SKM-1 (cell line): ENCODE results near the gene PLCH1.
A peak's percentile ranks its signal among the peaks of the same experiment; 100 is the strongest.

Source experiments
- DNase-seq: peaks from one replicate; lab custom pipeline; 2025; ENCODE audit not compliant: unreplicated experiment; lab: John Stamatoyannopoulos, UW

PLCH1 gene

DNA sequence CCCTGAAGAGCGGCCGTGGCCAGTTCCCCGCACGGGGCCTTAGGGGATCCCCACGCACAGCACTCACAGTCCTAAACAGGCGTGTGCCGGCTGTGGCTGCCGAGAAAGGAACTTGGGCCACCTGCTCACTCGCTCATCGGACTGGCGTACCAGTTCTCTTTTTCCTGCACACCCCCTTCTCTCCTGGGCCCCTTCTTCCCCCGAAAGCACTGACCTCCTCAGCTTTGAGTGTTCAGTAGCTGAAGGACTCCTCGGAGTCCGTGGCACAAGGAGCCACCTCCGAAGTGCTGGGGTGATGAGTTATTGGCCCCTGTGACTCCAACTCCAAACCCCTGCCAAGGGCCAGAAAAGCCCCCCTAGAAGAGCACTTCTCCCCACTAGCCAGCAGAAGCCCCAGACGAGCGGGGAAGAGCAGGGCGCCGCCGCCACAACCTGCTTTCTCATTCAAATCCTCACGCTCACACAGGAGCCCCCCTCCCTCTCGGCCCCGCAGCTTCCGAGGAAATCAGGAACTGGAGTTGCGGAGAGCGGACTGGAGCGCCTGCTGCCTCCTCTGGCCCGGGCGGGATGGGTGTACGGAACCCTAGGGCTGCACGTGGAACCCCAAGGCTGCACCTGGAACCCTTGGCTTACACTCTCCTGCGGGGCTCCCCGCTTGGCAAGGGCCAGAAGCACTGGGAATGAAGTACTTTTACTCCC is at the start of gene PLCH1:
Gene PLCH1, minus strand, starts transcription at position 446 of the 699 bp plus-strand sequence. CDS start 40,847 bp downstream, outside the sequence.
- peak; percentile 81 for DNase-seq

DNA sequence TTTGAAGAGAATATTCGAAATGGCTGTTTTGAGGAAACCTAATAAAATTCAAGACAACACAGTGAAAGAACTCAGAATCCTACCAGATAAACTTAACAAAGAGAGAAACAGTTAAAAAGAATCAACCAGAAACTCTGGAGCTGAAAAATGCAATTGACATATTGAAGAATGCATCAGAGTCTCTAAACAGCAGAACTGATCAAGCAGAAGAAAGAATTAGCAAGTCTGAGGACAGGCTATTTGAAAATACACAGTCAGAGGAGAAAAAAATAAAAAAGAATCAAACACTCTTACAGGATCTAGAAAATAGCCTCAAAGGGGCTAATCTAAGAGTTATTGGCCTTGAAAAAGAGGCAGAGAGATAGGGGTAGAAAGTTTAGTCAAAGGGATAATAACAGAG is 47.7 kb upstream of the PLCH1 start:
- DNase-seq, result no peak

- DNase-seq, result peak; percentile 14
Measured at GRCh38 chr3:155791190-155791589, 46.3 kb upstream of the PLCH1 start.

DNA sequence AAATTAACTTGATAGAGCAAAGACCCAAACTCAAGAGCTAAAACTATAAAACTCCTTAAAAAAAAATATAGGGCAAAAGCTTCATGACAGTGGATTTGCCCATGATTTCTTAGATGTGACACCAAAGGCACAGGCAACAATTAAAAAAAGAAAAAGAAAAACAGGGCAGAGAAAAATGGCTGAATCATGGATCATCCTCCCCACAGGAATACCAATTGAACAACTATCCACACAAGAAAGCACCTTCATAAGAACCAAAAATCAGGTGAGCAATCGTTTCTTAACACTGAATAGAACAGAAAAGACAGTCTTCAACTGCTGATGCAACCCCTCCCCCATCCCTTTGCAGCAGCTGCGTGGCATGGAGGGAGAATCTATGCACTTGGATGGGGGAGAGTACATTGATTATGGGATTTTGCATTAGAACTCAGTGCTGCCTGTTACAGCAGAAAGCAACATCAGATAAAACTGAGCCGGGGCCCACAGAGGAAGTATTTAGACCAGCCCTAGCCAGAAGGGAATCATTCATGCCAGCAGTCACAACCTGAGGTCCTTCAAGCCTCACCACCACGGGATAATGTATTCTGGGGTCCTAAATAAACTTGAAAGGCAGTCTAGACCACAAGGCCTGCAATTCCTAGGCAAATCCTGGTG is 45.5 kb upstream of the PLCH1 start:
- no peak for DNase-seq

DNA sequence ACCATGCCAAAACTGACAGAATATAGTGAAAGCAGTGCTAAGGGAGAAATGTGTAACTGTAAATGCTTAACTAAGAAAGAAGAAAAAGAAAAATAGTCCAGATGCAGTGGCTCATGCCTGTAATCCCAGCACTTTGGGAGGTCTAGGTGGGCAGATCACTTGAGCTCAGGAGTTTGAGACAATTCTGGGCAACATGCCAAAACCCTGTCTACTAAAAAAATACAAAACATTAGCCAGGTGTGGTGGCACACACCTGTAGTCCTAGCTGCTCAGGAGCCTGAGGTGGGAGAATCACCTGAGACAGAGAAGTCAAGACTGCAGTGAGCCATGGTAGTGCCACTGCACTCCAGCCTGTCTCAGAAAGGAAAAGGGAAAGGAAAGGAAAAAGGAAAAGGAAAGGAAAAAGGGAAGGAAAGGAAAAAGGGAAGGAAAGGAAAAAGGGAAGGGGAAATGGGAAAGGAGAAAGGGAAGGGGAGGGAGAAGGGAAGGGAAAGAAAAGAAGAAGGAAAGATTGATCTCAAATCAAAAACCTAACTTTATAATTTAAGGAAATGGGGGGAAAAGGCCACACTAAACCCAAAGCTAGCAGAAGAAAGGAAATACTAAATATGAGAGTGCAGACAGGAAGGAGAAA is 40.9 kb upstream of the PLCH1 start:
- no peak for DNase-seq

DNA sequence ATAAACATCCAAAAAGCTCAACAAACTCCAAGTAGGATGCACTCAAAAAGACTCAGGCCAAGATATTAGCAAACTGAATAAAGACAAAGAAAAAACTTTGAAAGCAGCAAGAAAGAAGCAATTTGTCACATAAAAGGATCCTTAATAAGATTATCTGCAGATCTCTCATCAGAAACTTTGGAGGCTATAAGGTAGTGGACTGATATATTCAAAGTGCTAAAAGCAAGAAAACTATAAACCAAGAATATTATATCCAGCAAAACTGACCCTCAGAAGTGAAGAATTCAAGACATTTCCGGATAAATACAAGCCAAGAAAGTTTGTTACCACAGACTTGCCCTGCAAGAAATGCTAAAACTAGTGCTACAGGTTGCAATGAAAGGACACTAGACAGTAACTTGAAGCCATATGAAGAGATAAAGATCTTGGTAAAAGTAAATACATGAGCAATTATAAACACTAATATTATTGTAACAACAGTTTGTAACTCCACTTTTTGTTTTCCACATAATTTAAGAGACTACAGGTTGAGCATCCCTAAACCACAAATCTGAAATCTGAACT is 37.6 kb upstream of the PLCH1 start:
- no peak for DNase-seq

- DNase-seq, result no peak
Measured at GRCh38 chr3:155780291-155780690, 35.4 kb upstream of the PLCH1 start.

- DNase-seq, result no peak
Measured at GRCh38 chr3:155778462-155778861, 33.6 kb upstream of the PLCH1 start.

DNA sequence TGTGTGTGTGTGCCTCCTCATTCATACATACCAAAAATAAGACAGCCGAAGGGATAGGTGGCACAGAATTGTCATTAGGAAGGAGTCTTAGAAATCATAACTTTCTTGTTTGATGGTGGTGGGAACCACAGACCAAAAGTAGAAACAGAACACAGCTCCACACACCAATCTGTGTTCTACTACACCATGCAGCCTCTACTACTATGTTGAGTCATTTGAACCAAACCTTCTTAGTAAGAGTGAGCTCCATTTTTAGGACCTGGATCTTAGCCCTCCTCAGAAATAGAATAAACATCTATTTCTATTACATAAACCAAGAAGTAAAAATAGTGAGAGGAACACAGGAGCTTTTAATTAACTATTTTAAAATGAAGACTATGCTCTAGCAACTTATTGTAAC is 27.9 kb upstream of the PLCH1 start:
- no peak for DNase-seq

- no peak for DNase-seq
Measured at GRCh38 chr3:155771126-155771525, 26.3 kb upstream of the PLCH1 start.

DNA sequence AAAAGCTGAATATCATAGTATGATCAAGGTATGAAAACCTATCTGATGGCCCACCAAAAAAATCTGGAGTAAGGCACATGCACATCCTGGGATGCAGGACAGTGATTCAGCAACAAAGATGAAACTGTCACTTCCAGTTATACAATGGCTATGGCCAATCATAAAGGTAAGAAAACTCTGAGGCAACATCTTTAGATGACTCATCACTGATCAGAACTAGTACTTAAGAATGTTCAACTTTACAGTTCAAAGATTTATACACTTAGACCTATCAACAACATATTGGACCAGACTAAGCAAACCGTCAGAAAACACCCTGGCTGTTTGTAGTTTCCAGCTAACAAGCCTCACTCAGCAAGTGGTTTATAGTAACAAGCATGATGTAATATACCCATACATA is 21.3 kb upstream of the PLCH1 start:
- no peak for DNase-seq

DNA sequence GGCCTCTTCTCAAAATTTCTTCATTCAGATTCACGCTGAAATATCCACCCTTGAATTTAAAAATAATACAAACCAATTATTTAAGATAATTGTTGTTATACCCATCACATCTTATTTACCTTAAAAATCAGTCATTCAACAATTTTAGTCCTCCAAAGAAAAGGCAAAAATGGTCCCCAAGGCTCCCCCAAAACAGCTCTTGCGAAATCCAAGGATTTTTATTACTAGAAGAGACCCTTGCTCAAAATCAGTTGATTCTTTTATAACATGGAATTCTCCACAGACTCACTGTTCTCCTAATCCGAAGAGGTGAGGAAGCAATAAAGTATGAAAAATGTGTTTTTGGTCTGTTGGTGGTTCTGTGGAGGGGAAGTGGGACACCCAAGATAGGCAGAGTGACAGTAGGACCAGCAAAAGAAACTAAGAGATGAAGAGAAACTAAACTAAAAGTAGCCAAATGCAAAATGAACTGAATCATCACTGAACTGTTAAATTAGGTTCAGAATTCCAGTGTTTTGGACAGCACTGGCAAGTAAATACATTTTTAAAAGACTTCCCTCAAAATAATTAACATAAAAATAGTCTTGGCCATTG is 19.1 kb upstream of the PLCH1 start:
- DNase-seq, result no peak

GRCh38 chr3:155760653-155761052 is 15.8 kb upstream of the PLCH1 start:
- no peak for DNase-seq

- DNase-seq, result no peak
Measured at GRCh38 chr3:155757577-155757976, 12.7 kb upstream of the PLCH1 start.

DNA sequence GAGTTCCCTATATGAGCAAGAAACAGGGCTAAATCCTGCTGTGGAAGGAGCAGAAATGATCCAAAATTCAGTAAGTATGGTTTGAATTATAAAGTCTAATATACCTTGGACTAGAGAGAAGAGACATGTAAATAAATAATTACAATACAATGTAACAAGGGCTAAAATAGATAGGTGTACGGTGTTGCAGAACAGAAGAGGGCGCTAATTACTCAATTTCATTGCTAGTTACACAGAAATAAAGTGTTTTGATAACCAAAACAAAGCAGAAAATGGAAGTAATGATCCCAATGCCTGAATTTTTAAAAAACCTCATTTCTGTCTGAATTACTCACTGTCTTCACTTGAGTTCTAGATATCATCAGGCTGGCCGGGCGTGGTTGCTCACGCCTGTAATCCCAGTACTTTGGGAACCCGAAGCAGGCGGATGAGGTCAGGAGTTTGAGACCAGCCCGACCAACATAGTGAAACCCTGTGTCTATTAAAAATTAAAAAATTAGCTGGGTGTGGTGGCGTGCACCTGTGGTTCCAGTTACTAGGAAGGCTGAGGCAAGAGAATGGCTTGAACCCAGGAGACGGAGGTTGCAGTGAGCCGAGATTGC is 8.3 kb upstream of the PLCH1 start:
- no peak for DNase-seq

GRCh38 chr3:155748611-155749365 is 3.9 kb upstream of the PLCH1 start:
- DNase-seq, result no peak

GRCh38 chr3:155747946-155748290 is 3.0 kb upstream of the PLCH1 start:
- no peak for DNase-seq

DNA sequence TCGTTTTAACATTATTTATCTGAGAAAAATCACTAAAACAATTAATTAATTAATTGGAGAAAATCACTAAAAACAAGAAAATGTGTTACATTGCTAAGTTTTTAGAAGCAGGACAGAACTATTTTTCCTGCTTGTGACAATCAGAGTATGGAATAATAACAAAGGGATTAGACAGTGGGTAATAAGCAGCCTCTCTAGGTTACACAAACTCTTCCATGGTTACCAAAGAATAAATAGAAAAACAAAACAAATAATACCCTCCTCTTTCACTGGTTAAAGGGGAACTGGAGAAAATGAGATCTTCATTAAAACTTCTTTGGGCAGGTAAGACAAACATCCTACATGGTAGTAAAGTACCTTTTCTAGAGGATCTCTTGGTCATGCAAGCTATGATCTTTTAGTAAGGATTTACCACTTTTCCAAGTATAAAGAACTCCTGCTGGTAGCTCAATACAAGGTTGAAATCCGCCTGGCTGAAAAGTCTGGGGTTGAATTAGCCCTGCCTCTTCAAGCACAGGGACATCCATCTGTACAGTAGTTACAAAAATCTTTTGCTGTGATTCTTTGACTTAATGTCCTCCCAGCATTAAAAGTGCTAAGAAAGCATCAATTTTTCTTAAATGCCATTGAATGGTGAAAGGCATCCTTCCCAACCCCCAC is 2.5 kb upstream of the PLCH1 start:
- no peak for DNase-seq

GRCh38 chr3:155746703-155747102 is 1.8 kb upstream of the PLCH1 start:
- no peak for DNase-seq
